Activated T-cell treated with anti-CD3 and anti-CD28 coated beads, Interleukin-2, amount 50 U/mL, for 1 hour (primary cell): ENCODE measurements around the gene FGD4.

Experiments
- DNase-seq: peaks from one replicate; pipeline ENCODE4 v3.0.0-alpha.2; 2020

The FGD4 gene

GRCh38 chr12:32457251-32458025, 58.1 kb downstream of the FGD4 start:
- no peak for DNase-seq

DNA sequence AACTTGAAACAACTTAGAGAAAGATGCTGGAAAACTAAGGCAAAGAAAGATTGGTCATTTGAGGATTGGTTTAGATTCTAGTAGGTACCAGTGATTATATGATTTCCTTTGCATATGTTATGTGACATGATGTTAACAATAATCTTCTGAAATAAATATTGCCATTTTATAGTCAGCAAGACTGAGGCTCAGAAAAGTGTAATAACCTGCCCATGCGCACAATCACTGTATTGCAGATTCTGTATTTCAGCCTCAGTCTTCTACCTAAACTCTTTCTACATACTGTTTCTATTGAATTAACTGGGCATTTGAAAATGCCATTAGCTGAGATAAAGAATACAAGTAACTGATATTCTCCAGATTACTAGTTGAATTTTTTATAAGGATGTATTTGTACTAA, 61.3 kb downstream of the FGD4 start:
- DNase-seq: no peak

DNA sequence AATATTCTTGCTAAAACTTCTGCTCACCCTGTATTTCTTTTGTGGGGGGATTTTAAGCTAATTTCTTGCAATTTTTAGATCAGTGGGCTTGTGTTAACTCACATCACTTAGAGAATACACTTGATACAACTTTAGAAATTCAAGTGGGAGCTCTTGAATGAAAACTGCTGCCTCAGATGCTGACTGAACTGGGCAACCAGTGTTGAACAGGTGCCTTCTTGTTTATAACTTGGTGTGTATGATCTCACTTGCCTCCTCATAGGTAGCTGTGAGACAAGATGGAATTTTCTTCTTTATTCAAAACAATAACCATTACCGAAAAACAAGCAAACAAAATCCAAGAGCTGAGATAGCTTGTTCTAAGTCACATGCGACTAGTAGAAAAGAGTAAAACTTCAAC, 63.5 kb downstream of the FGD4 start:
- DNase-seq: no peak

- no peak for DNase-seq
These were observed 66.8 kb downstream of the FGD4 start for GRCh38 chr12:32466187-32466586.

DNA sequence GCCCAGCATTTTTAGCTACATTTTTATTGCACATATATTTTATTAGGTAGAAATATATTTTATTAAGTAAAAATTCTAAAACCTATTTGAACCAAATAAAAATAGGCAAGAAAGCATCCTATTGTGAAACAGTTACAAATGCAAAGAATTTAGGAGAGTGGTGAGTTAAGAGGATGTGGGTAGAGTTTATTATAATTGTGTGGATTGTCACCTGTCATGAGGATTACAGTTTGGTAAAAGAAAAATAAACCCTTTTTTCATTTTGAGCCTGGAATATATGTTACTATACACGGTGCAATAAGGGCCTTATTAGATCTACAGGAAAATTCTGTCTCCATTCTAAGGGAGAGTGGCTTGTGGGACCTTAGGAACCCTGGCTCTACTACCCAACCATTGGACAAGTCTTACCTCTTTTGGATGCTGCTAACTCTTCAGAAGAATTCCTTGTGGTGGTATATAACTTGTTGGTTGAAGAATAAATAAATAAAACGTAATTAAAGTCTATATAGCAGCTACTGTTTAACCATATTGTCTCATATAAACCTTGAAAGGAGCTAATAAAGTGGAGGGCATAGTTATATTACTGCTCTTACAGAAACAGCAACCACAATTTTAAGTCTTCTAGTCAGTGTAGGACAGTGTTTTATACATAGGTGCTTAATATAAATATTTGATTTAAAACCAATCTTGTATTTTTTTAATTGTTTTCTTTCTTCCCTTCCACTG, 67.8 kb downstream of the FGD4 start:
- DNase-seq: no peak

DNA sequence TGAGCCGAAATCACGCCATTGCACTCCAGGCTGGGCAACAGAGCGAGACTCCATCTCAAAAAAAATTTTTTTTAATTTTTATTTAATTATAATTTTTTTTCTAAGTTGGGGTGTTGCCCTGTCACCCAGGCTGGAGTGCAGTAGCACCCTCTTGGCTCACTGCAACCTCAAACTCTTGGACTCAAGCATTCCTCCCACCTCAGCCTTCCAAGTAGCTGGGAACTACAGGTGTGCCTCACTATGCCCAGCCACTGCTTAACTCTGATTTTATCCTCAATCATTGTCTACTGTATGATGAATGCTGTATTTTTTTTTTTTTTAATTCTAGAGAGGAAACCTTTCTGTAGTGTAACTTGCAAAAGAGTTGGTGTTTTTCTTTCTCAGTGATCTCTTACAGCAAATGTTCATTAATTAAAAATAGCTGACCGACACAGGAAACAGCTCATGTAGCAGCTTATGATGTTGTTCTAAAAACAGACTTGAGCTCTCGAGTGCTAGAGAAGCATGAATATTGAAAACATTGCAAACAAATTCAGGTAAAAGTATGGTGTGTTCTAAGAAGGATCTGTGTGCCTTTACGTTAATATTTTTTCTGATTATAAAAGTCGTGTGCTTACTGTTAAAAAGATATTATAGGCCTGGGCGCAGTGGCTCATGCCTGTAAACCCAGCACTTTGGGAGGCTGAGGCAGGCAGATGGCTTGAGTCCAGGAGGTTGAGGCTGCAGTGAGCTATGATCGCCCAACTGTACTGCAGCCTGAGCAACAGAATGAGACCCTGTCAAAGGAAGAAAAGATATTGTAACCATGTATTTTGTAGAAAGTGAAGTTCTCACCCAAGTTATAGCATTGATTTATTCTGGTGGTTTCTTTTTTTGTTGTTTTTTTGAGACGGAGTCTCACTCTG, 68.9 kb downstream of the FGD4 start:
- no peak for DNase-seq

GRCh38 chr12:32470936-32471470, 71.6 kb downstream of the FGD4 start:
- no peak for DNase-seq

DNA sequence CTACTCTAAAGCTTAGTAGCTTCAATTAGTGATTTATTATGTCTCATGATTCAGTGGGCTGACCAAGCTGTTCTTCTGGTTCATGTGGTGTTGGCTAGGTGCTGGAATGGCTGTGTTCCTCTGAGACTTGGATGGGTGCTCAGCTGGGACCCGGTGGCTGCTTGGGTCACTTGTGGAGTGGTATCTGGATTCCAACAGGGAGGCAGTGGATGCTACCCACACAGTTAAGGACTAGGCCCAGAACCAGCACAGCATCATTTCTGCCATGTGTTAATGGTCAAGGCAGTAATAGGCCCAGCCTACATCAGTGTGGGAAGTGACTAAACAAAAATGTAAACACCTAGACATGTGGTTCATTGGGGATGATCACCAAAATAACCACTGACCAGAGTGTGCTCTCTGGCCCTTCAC, 72.2 kb downstream of the FGD4 start:
- no peak for DNase-seq

DNA sequence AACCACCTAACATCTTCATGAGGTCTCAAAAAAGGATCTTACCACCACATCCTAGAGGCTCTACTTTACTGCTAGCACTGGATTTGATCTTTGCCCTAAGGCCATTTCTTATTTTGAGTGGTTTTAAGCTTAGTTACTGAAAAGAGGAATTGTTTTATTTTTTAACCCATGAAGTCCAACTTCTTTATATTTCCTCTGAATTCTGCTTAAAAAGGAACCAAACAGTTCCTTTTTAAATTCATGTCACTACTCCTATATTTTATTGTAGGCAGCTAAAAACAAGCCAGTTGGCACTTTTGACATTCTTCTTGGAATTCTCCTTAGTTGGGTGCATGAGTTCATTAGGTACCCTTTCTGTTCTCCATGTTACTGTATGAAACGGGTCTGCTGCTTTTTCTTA, 76.4 kb downstream of the FGD4 start:
- DNase-seq: no peak

- DNase-seq: no peak
These were observed 77.1 kb downstream of the FGD4 start for GRCh38 chr12:32476446-32476845.

DNA sequence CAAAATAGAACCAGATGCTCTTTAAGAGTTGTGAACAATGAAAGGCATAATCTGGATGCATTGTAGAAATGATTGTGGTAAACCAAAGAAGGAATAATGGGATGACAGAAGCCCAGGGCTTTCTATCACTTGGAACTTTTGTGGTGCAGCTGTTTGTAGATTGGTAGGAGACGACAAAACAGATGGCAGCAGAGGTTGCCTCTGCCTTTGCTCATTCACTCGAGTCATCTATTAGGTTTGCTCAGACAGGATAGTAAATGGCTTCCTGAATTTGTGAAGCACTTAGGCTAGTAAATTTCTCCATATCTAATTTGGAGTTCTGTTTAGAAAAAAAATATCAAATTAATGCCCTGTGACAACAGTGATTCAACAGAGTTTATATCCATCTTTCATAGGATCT, 78.4 kb downstream of the FGD4 start:
- no peak for DNase-seq

DNA sequence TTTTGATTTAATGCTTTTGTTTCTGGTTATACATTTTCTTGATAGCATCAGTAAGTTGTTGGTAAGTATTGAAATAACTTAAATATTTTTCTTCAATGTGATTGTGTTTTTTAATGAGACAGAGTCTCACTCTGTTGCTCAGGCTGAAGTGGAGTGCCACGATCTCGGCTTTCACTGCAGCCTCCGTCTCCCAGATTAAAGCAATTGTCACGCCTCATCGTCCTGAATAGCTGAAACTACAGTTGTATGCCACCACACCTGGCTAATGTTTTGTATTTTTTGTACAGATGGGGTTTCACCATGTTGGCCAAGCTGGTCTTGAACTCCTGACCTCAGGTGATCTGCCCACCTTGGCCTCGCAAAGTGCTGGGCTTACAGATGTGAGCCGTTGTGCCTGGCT, 78.8 kb downstream of the FGD4 start:
- DNase-seq: no peak

- no peak for DNase-seq
These were observed 79.7 kb downstream of the FGD4 start for GRCh38 chr12:32478858-32479725.

DNA sequence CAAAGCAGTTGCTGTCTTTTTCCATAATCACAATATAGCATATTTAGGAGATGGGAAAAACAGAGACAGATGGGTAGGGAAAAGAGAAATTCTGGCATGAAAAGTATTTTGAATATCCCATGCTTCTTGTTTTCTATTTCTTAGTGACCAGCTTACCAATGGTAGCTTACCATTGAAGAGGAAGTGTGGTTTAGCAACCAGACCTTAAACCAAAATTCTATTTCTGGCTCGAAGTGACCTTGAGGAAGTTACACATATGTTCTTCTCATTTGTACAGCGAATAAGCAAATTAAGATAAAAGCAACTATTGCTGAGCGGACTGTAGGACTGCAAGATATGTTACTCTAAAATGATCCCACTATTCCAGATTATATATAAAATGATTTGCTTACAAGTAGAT, 82.9 kb downstream of the FGD4 start:
- no peak for DNase-seq

GRCh38 chr12:32483499-32483898, 84.1 kb downstream of the FGD4 start:
- no peak for DNase-seq

DNA sequence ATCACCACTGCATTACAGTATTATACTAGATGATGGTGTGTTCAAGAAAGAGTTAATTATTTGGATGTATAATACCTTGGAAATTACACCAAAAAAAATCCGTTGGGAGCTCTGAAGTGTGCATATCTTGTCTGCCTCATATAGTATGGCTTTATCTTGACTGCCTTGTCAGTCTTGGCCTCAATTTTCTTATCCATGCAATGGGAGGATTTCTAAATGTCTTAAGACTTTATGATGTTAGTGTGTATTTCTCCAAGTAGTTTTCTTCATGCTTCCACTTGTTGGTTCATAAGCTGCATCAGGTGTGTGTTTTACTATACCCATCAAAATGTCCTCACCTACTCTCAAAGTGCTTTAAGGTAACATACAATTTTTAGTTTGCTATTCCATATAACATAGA, 84.6 kb downstream of the FGD4 start:
- DNase-seq: no peak

- no peak for DNase-seq
These were observed 86.8 kb downstream of the FGD4 start for GRCh38 chr12:32486158-32486557.

GRCh38 chr12:32488132-32488531, 88.8 kb downstream of the FGD4 start:
- DNase-seq: no peak

GRCh38 chr12:32489070-32489469, 89.7 kb downstream of the FGD4 start:
- DNase-seq: no peak

GRCh38 chr12:32490801-32491200, 91.4 kb downstream of the FGD4 start:
- DNase-seq: no peak

GRCh38 chr12:32493282-32493681, 93.9 kb downstream of the FGD4 start:
- DNase-seq: no peak

DNA sequence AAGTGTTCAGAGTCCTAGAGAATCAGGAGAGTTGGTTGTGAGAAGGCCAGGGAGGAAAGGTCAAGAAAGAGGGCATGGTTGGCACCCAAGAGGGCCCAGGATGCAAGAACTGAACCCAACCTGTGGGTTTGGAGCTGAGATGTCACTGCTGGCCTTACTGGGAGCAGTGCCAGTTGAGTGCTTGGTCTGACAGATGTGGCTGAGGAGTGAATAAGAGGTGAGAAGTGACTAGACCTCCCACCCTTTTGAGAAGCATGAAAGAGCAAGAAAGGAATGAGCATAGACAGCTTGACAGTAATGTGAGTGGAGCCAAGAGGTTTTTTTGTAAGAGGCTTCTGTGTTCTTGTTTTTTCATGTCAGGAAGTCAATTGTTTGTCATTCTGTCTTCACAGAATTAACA, 95.3 kb downstream of the FGD4 start:
- DNase-seq: no peak
